ENCODE measurements around the gene ESCO1. TPM values are rescaled to one million over a fixed set of nuclear protein-coding genes. Genes with fewer than 3 reads are reported as not detected.

ESCO1 gene
- total and polyA plus RNA-seq, 2 experiments from 2014 or later: 50.4 to 56.8 TPM

GRCh38 chr18:21557607-21558253 is 42.8 kb downstream of the ESCO1 start (continued):
- no peak for TF ChIP-seq JUNB (IDR thresholded peaks at IDR 0.05; ENCODE audit: unreplicated experiment)

- no peak overlapping the region for H3K27ac Mint-ChIP-seq
- peaks cover 34% of the 10 kb centered on the region for H3K36me3 Mint-ChIP-seq (ENCODE audit: low read depth)
- DNase-seq (ENCODE audit: low spot score): no peak
- H3K4me1 Mint-ChIP-seq: no peaks in the 10 kb centered on the region
- Histone ChIP-seq H3K27me3 (ENCODE audit: insufficient read depth) (no peaks in the 10 kb centered on the region), H3K4me3 (no peak overlapping the region), H2AFZ (no peak overlapping the region), H3K4me2 (no peak overlapping the region), H4K20me1 (replicated peaks; ENCODE audit: insufficient read depth) (0 out of 2 replicates have a peak, but pooled peaks cover 3% of the 10 kb centered on the region), H3K27ac (ENCODE audit: low read depth) (no peak overlapping the region), H3K4me1 (ENCODE audit: insufficient read depth) (no peaks in the 10 kb centered on the region), H3K79me2 (replicated peaks; ENCODE audit: insufficient read depth) (0 out of 2 replicates have a peak, but pooled peaks cover 3% of the 10 kb centered on the region), H3K36me3 (ENCODE audit: insufficient read depth) (no peaks in the 10 kb centered on the region; the same call in 1 of the 2 replicates), H3F3A (replicated peaks; ENCODE audit: low read depth) (no peaks in the 10 kb centered on the region), H3K9me2 (ENCODE audit: insufficient read depth) (no peaks in the 10 kb centered on the region)
- no peaks in the 10 kb centered on the region for H3K27me3 Mint-ChIP-seq (ENCODE audit: insufficient read depth, low read depth, poor library complexity)
- no peak overlapping the region for H3K4me3 Mint-ChIP-seq
- TF ChIP-seq CTCF (conservative IDR thresholded peaks at IDR 0.05; ENCODE audit: low read depth in 2 of 2) (no peak), JUNB (IDR thresholded peaks at IDR 0.05; ENCODE audit: unreplicated experiment) (no peak), ZNF114 (CRISPR knock-in tag; IDR thresholded peaks at IDR 0.05) (no peak), STAT1 (IDR thresholded peaks at IDR 0.05; ENCODE audit: unreplicated experiment) (no peak), EZH2phosphoT487 (IDR thresholded peaks at IDR 0.05; ENCODE audit: unreplicated experiment) (no peak), EZH2 (IDR thresholded peaks at IDR 0.05; ENCODE audit: low read depth, unreplicated experiment) (no peak), POLR2AphosphoS5 (IDR thresholded peaks at IDR 0.05; ENCODE audit: low read depth) (no peak), CREB1 (CRISPR knock-in tag; IDR thresholded peaks at IDR 0.05; ENCODE audit: low read depth) (no peak), ETS1 (IDR thresholded peaks at IDR 0.05) (no peak), REST (IDR thresholded peaks at IDR 0.05; ENCODE audit: unreplicated experiment) (no peak), ZNF462 (CRISPR knock-in tag; IDR thresholded peaks at IDR 0.05) (no peak)
- H3K9me3 Mint-ChIP-seq: no peaks in the 10 kb centered on the region
- no peak for ATAC-seq
Observed at GRCh38 chr18:21550510-21550970, 50.0 kb downstream of the ESCO1 start.

All from GM23338 (cell line).